Esophagus squamous epithelium (tissue), 5 donors: ENCODE results near the gene PDLIM3. TPM values are rescaled to one million over a fixed set of nuclear protein-coding genes. Genes with fewer than 3 reads are reported as not detected.

Experiments
- DNase-seq: peaks from one replicate; lab custom pipeline; 2025; lab: John Stamatoyannopoulos, UW
- H3K27ac ChIP-seq, 4 donors: fragments of 200-600 bp; sonication (generic); one replicate each; pipeline ENCODE4 v1.5.1; 2016 to 2019; ENCODE audit warnings: mild to moderate bottlenecking in 1 of 4
- H3K27me3 ChIP-seq, 4 donors: fragments of 200-600 bp; sonication (generic); 1 replicate in 3 of 4; 2 replicates in 1 of 4; pipeline versions ENCODE4 v1.5.1 to v1.6.0; 2017 to 2021; ENCODE audit warnings: antibody characterized with exemption in 1 of 4
- H3K36me3 ChIP-seq, 3 donors: fragments of 200-600 bp; sonication (generic); one replicate each; pipeline ENCODE4 v1.5.1; 2016 to 2019
- H3K4me1 ChIP-seq, 3 donors: fragments of 200-600 bp; sonication (generic); one replicate each; pipeline ENCODE4 v1.5.1; 2017 to 2019
- H3K4me3 ChIP-seq, 4 donors: fragments of 200-600 bp; sonication (generic); 1 replicate in 3 of 4; 2 replicates in 1 of 4; pipeline ENCODE4 v1.5.1; 2016 to 2019; ENCODE audit warnings: mild to moderate bottlenecking in 2 of 4, moderate library complexity in 1 of 4
- H3K9me3 ChIP-seq, 3 donors: fragments of 200-600 bp; sonication (generic); one replicate each; pipeline ENCODE4 v1.5.1; 2016 to 2019
- POLR2A ChIP-seq, 4 donors: fragments of 450-650 bp; IDR thresholded peaks; one replicate each; pipeline ENCODE4 v1.6.1; 2017; ENCODE audit warnings: antibody characterized with exemption in 4 of 4, mild to moderate bottlenecking in 4 of 4, moderate library complexity in 3 of 4
- WGBS, 2 donors: methylation state at CpG; one replicate each; pipeline ENCODE4 v1.1.5; 2018; 5-methylcytosine and 5-hydroxymethylcytosine counted together
- intact Hi-C: fragments of 100-400 bp; cut with DNase I; formaldehyde crosslinking; loops from one replicate; pipeline ENCODE4 v1.15.0; 2022
- total RNA-seq, 4 donors: library from RNA; depleted of rRNA; stranded (reverse); fragments of >200 nt; gene quantifications; one replicate each; pipeline ENCODE4 v1.1.0, GENCODE V29; 2016
- TF ChIP-seq, protein P1 (sequence below), 6 experiments: fragments of 450-650 bp in 4 of 6; fragments of 200-600 bp in 2 of 6; sonication (generic) in 2 of 6; IDR thresholded peaks; one replicate each; pipeline ENCODE4 v1.5.1; 2016 to 2019; ENCODE audit warnings: antibody characterized with exemption in 6 of 6, mild to moderate bottlenecking in 4 of 6, moderate library complexity in 4 of 6
- donor health status: DM: yes; HTN: yes; CAD: no.

Gene PDLIM3
- total RNA-seq, 4 donors from 2014 or later: 13.9 to 322 (median 44.6) TPM

DNA sequence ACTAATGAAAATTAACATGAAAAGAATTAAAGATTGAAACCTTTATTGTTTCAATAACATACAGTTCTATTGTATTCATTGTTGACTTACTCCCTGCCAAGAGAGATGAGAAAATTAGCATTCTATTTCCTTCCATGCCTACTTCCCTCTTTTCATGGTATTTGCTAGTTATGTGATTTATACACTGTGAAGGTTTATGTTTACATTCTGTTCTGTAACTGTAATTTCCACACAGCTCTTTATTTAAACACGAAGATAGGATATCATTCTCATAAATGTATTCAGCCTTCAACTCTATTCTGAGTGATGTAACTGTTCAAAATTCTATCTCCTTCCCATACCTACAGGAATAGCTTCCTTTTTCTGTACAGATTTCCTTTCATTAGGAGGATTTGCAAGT, 70.4 kb downstream of the PDLIM3 start:
- intact Hi-C loops: no loop called here
- Histone ChIP-seq H3K27me3 (no peaks in the 10 kb centered on the region), H3K9me3 (no peaks in the 10 kb centered on the region), H3K4me1 (no peaks in the 10 kb centered on the region), H3K36me3 (no peaks in the 10 kb centered on the region), H3K27ac (no peak overlapping the region), H3K4me3 (no peak overlapping the region)
- 16 to 33% methylated on average over 1 of the region's 1 CpG for WGBS, 2 donors
- TF ChIP-seq POLR2A (IDR thresholded peaks at IDR 0.05): no peak
- TF ChIP-seq, protein P1, sequence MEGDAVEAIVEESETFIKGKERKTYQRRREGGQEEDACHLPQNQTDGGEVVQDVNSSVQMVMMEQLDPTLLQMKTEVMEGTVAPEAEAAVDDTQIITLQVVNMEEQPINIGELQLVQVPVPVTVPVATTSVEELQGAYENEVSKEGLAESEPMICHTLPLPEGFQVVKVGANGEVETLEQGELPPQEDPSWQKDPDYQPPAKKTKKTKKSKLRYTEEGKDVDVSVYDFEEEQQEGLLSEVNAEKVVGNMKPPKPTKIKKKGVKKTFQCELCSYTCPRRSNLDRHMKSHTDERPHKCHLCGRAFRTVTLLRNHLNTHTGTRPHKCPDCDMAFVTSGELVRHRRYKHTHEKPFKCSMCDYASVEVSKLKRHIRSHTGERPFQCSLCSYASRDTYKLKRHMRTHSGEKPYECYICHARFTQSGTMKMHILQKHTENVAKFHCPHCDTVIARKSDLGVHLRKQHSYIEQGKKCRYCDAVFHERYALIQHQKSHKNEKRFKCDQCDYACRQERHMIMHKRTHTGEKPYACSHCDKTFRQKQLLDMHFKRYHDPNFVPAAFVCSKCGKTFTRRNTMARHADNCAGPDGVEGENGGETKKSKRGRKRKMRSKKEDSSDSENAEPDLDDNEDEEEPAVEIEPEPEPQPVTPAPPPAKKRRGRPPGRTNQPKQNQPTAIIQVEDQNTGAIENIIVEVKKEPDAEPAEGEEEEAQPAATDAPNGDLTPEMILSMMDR (IDR thresholded peaks at IDR 0.05): no peak
- no peak for DNase-seq

DNA sequence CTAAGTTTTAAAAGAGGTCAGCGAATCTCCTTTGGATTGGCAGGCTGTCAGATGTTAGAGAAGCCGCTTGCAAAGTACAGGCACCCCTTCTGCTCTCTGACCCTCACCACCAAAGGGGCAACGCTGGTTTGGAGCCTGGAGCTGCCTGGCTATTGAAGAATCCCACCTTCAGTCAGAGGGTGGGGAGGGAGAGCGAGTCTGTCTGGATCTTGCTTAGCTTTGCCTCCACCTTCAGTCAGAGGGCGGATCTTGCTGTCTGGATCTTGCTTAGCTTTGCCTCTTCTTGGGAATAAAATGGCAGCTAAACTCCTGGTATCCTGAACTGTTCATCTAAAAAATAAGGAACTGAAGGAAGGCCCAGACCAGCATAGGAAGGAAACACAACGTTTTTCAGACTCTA, 71.1 kb downstream of the PDLIM3 start:
- no peaks in the 10 kb centered on the region for H3K27me3 ChIP-seq
- no peak overlapping the region for H3K27ac ChIP-seq
- no peaks in the 10 kb centered on the region for H3K9me3 ChIP-seq
- intact Hi-C loops: no loop called here
- TF ChIP-seq POLR2A (IDR thresholded peaks at IDR 0.05): no peak
- TF ChIP-seq, protein P1 (IDR thresholded peaks at IDR 0.05): no peak
- H3K36me3 ChIP-seq: no peaks in the 10 kb centered on the region
- H3K4me1 ChIP-seq: no peaks in the 10 kb centered on the region
- no peak for DNase-seq
- no peak overlapping the region for H3K4me3 ChIP-seq
- 53 to 65% methylated on average over 5 to 6 of the region's 6 CpGs for WGBS, 2 donors

DNA sequence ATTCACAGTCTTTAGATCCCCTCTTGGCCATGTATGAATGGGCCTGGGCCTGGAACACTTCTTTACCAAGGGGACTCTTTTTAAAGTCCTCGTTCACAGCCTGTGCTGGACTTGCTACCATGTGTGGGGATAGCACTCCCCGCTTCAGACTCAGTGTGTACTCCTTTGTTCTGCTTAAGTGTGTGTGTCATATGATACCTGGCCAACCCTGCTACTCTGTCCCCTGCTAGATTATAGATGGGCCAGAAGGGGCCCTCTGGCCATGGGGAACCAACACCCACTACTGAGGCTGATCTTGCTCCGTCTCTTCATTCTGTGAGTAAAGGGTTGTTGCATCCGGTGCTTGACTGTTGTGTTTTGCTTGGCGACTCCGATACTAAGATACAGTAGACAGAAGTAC, 71.8 kb downstream of the PDLIM3 start:
- no peak for TF ChIP-seq POLR2A (IDR thresholded peaks at IDR 0.05)
- TF ChIP-seq, protein P1 (IDR thresholded peaks at IDR 0.05): no peak
- Histone ChIP-seq H3K27me3 (no peaks in the 10 kb centered on the region), H3K27ac (no peak overlapping the region), H3K36me3 (no peaks in the 10 kb centered on the region), H3K9me3 (no peaks in the 10 kb centered on the region), H3K4me1 (no peaks in the 10 kb centered on the region), H3K4me3 (no peak overlapping the region)
- WGBS, 2 donors: 84 to 94% methylated on average over 4 to 6 of the region's 6 CpGs
- intact Hi-C loops: no loop called here
- DNase-seq: no peak

DNA sequence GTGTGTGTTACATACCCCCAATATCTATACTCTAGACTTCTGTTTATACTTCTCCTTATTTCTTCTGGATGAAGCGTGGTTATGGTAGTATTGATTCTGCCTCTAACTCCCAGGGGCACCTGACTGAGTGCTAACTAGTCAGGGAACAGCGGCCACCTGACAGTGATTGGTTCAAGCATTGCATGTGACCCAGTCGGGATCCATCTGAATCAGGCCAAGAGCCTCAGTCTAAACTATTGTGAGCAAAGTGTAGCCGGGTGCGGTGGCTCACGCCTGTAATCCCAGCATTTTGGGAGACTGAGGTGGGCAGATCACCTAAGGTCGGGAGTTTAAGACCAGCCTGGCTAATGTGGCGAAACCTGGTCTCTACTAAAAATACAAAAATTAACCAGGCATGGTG, 73.7 kb downstream of the PDLIM3 start:
- Histone ChIP-seq H3K36me3 (no peaks in the 10 kb centered on the region), H3K4me1 (no peaks in the 10 kb centered on the region), H3K27ac (no peak overlapping the region), H3K27me3 (no peaks in the 10 kb centered on the region), H3K9me3 (no peaks in the 10 kb centered on the region), H3K4me3 (no peak overlapping the region)
- intact Hi-C loops: no loop called here
- TF ChIP-seq, protein P1 (IDR thresholded peaks at IDR 0.05): no peak
- TF ChIP-seq POLR2A (IDR thresholded peaks at IDR 0.05): no peak
- DNase-seq: no peak
- 95 to 96% methylated on average over 7 of the region's 8 CpGs for WGBS, 2 donors

DNA sequence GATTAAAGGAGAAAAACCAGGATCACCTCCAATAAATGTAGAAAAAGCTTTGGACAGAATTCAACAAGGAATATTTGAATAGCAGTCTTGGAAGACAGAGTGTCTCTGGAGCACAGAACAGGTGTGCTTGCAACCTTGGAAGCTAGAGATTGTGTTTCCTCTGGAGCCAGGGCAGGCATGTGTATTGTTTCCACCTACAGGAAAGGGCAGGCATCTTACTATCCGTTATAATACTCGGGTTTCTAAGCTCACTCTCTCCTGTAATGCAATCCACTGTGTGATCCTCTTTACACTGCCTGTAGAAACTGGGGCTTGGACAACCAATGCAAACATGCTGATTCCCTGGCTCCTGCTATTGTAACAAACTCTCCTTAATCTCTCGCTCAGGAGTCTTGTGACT, 78.2 kb downstream of the PDLIM3 start:
- no peaks in the 10 kb centered on the region for H3K4me1 ChIP-seq
- intact Hi-C loops: no loop called here
- WGBS, 2 donors: 46 to 56% methylated on average over 3 of the region's 3 CpGs
- no peaks in the 10 kb centered on the region for H3K9me3 ChIP-seq
- no peak for TF ChIP-seq POLR2A (IDR thresholded peaks at IDR 0.05)
- TF ChIP-seq, protein P1 (IDR thresholded peaks at IDR 0.05): no peak
- H3K27me3 ChIP-seq: no peaks in the 10 kb centered on the region
- no peak overlapping the region for H3K27ac ChIP-seq
- no peak for DNase-seq
- H3K36me3 ChIP-seq: no peaks in the 10 kb centered on the region
- no peak overlapping the region for H3K4me3 ChIP-seq
